Uterus (tissue), 2 donors: ENCODE results near the gene VWCE.

ENCODE experiments used
- CTCF ChIP-seq, 4 experiments: fragments of 200-600 bp in 2 of 4; fragments of 450-650 bp in 2 of 4; sonication (generic) in 2 of 4; IDR thresholded peaks; one replicate each; pipeline ENCODE4 v1.5.1; 2016 to 2019; ENCODE audit warnings: antibody characterized with exemption in 4 of 4, mild to moderate bottlenecking in 2 of 4, moderate library complexity in 1 of 4
- POLR2A ChIP-seq, 2 donors: fragments of 450-650 bp; IDR thresholded peaks; one replicate each; pipeline ENCODE4 v1.6.1; 2016; ENCODE audit warnings: antibody characterized with exemption in 2 of 2, mild to moderate bottlenecking in 1 of 2, moderate library complexity in 1 of 2

GRCh38 chr11:61259363-61259762, 35.8 kb downstream of the VWCE start:
- TF ChIP-seq POLR2A (IDR thresholded peaks at IDR 0.05) (no peak), CTCF (IDR thresholded peaks at IDR 0.05) (no peak)
